ENCODE measurements around the gene CDKL4.

DNA sequence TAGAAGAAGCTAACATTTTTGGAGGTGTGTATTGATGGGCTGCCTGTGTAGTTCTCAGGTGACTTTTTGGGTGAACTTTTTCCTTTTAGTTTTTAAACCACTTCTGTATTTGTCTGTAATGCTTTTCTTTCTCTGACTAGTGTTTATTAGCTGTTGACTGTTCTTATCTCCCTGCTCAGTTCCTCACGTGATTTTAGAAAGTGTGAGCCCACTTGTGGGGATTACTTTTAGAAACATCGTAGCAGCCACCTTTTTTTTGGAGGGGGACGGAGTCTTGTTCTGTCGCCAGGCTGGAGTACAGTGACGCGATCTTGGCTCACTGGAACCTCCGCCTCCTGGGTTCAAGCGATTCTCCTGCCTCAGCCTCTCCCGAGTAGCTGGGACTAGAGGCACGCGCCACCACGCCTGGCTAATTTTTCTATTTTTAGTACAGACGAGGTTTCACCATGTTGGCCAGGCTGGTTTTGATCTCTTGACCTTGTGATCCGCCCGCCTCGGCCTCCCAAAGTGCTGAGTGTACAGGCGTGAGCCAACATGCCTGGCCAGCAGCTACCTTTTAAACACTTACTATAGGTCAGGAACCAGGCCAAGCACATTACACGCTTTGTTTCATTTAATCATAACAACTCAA, 9.2 kb upstream of the CDKL4 start:
- TF ChIP-seq, protein P1, sequence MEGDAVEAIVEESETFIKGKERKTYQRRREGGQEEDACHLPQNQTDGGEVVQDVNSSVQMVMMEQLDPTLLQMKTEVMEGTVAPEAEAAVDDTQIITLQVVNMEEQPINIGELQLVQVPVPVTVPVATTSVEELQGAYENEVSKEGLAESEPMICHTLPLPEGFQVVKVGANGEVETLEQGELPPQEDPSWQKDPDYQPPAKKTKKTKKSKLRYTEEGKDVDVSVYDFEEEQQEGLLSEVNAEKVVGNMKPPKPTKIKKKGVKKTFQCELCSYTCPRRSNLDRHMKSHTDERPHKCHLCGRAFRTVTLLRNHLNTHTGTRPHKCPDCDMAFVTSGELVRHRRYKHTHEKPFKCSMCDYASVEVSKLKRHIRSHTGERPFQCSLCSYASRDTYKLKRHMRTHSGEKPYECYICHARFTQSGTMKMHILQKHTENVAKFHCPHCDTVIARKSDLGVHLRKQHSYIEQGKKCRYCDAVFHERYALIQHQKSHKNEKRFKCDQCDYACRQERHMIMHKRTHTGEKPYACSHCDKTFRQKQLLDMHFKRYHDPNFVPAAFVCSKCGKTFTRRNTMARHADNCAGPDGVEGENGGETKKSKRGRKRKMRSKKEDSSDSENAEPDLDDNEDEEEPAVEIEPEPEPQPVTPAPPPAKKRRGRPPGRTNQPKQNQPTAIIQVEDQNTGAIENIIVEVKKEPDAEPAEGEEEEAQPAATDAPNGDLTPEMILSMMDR (IDR thresholded peaks at IDR 0.05): no peak
- no peak for TF ChIP-seq POLR2A (IDR thresholded peaks at IDR 0.05)
